Mucosa of stomach (tissue), 1 donor: ENCODE results near the gene TMUB1.

Experiments
- H3K27me3 ChIP-seq: one replicate; pipeline ENCODE4 v1.7.0; 2013; ENCODE audit warnings: mild to moderate bottlenecking, low read length; ENCODE audit not compliant: control insufficient read depth, insufficient read depth
- H3K36me3 ChIP-seq: one replicate; pipeline ENCODE4 v1.7.0; 2013; ENCODE audit warnings: low read length; ENCODE audit not compliant: control insufficient read depth, insufficient read depth
- H3K4me1 ChIP-seq: one replicate; pipeline ENCODE4 v1.7.0; 2013; ENCODE audit warnings: mild to moderate bottlenecking, low read length; ENCODE audit not compliant: control insufficient read depth, insufficient read depth
- H3K4me3 ChIP-seq: one replicate; pipeline ENCODE4 v1.7.0; 2013; ENCODE audit warnings: low read length
- H3K9ac ChIP-seq: one replicate; pipeline ENCODE4 v1.7.0; 2013; ENCODE audit warnings: mild to moderate bottlenecking, low read length, moderate library complexity
- H3K9me3 ChIP-seq: one replicate; pipeline ENCODE4 v1.7.0; 2013; ENCODE audit warnings: mild to moderate bottlenecking, low read length, moderate library complexity; ENCODE audit not compliant: control insufficient read depth
- donor health status: Pancreatic carcinoma.

The TMUB1 gene

DNA sequence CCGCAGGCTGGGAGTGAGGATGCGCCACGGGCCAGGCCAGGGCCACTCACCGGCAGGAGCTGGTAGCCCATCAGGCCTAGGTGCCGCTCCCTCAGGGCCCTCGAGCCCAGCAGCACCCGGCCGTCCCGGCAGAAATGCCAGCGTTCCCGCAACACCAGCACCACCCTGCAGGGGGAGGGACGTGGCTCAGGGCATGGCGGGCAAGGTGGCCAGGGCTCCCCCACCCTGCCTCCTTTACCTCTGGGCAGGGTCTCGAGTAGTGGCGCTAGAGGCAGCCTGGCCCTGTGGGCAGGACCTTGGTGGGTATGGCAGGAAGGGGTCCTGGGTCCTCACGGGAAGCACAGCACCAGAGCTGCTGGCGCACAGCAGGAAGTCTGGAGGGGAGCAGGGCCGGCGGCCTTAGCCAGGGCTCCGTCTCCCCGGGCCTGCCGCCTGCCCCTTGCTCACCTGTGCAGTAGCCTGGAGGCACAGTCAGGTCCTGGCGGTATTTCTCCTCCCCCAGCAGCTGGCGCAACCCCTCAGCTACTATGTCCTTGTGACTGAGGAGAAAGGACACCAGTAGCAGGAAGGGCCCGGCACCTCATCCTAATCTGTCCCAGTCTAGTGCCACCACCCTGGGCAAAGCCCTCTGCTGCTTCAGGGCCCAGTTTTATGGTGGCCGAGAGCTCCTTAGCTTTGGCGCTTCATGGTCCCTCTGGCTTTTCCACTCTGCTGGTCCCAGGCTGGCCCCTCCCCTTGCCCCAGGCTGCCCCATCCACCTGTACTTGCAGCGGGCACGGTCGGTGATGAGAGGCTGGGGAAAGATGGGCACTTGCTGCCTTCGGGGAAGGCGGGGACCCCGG, 6.2 kb downstream of the TMUB1 start:
- Histone ChIP-seq H3K4me1 (peaks cover 38% of the 10 kb centered on the region), H3K9me3 (no peaks in the 10 kb centered on the region), H3K9ac (no peak overlapping the region), H3K36me3 (peaks cover 11% of the 10 kb centered on the region), H3K27me3 (no peaks in the 10 kb centered on the region), H3K4me3 (no peak overlapping the region)

DNA sequence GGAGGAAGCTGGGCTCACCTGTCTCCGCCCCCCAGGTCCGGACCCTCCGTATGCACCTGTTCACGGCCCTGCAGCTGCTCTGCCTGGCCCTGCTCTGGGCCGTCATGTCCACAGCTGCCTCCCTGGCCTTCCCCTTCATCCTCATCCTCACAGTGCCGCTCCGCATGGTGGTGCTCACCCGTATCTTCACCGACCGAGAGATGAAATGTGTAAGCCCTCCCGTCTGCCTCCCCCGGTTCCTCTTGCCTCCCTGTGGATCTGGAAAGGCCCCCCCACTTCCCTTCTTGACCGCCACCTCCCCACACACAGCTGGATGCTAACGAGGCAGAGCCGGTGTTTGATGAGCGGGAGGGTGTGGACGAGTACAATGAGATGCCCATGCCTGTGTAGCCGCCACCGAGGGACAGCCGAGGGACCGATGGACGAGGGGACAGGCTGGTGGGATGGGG, 7.3 kb downstream of the TMUB1 start:
- Histone ChIP-seq H3K27me3 (no peaks in the 10 kb centered on the region), H3K9ac (no peak overlapping the region), H3K36me3 (peaks cover 11% of the 10 kb centered on the region), H3K9me3 (no peaks in the 10 kb centered on the region), H3K4me1 (peaks cover 27% of the 10 kb centered on the region), H3K4me3 (no peak overlapping the region)

DNA sequence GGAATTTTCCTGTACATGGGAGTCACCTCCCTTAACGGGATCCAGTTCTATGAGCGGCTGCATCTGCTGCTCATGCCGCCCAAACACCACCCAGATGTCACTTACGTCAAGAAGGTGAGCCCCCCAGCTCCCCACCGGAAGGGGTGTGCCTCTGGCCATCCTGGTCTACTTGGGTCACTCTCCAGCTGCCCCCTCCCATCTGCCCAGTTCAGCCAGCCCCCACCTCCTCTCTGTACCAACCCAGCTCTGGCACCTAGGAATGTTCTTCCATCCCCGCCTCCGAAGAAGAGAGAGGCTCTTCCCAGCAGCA, 7.7 kb downstream of the TMUB1 start:
- H3K36me3 ChIP-seq: peaks cover 11% of the 10 kb centered on the region
- H3K9ac ChIP-seq: no peak overlapping the region
- H3K4me1 ChIP-seq: peaks cover 24% of the 10 kb centered on the region
- no peaks in the 10 kb centered on the region for H3K27me3 ChIP-seq
- H3K4me3 ChIP-seq: no peak overlapping the region
- H3K9me3 ChIP-seq: no peaks in the 10 kb centered on the region

DNA sequence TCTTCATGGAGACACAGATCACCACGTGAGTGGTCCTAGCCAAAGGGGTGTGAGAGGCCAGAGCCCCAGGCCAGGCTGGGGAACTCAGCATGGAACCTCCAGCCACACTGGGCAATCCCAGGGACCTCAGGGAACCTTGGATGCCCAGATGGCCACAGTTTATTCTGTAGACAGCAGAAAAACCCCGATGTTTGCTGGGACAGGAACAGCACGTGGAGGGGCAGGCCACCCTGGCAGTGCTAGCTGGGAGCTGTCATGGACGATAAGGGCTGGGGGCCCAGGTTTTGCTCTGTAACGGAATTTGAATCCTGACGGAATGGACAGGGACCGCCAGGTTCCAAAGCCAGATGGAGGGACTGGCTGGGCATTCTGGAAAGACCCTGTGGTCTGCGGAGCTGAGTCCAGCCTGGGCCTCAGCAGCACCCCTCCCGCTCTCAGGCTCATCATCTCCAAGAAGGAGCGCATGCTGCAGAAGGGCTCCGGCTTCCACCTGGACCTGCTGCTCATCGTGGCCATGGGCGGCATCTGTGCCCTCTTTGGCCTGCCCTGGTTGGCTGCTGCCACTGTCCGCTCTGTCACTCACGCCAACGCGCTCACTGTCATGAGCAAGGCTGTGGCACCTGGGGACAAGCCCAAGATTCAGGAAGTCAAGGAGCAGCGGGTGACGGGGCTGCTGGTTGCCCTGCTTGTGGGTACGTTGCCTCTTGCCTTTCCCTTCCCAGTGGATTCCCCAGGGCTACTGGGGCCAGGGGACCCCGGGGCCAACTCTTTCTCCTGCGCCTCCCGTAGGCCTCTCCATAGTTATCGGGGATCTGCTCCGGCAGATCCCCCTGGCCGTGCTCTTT, 8.3 kb downstream of the TMUB1 start:
- H3K9ac ChIP-seq: no peak overlapping the region
- no peaks in the 10 kb centered on the region for H3K9me3 ChIP-seq
- H3K4me1 ChIP-seq: peaks cover 23% of the 10 kb centered on the region
- peaks cover 11% of the 10 kb centered on the region for H3K36me3 ChIP-seq
- no peak overlapping the region for H3K4me3 ChIP-seq
- H3K27me3 ChIP-seq: no peaks in the 10 kb centered on the region

DNA sequence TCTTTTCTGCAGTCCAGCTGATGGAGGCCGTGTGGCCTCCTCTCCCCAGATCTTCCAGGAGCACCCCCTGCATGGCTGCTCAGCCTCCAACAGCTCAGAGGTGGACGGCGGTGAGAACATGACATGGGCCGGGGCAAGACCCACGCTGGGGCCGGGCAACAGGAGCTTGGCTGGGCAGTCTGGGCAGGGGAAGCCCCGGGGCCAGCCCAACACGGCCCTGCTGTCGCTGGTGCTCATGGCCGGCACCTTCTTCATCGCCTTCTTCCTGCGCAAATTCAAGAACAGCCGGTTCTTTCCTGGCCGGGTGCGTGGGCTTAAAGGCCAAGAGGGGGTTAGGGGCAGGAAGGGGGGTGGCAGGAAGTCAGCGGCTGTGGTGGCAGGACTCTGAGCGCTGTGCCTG, 9.3 kb downstream of the TMUB1 start:
- Histone ChIP-seq H3K36me3 (peaks cover 11% of the 10 kb centered on the region), H3K9ac (no peak overlapping the region)

DNA sequence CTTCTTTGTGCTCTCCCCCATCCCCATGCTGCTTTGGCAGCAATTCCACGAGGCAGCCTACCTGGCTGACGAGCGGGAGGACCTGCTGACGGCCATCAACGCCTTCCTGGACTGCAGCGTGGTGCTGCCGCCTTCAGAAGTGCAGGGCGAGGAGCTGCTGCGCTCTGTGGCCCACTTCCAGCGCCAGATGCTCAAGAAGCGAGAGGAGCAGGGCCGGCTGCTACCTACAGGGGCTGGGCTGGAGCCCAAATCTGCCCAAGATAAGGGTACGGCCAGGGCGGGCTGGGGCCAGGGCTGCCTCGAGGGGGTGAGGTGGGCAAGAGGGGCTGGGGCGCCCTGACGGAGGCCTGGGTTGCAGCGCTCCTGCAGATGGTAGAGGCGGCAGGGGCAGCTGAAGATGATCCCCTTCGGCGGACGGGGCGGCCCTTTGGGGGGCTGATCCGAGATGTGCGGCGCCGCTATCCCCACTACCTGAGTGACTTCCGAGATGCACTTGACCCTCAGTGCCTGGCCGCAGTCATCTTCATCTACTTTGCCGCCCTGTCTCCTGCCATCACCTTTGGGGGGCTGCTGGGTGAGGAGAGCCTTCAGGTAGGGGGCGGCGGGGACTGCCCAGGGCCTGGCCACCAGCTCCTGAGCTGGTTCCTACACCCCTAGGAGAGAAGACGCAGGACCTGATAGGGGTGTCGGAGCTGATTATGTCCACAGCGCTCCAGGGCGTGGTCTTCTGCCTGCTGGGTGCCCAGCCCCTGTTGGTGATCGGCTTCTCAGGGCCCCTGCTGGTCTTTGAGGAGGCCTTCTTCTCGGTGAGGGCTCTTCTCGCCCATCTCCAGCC, 12.0 kb downstream of the TMUB1 start:
- no peaks in the 10 kb centered on the region for H3K27me3 ChIP-seq
- peaks cover 15% of the 10 kb centered on the region for H3K36me3 ChIP-seq
- no peaks in the 10 kb centered on the region for H3K4me1 ChIP-seq
- H3K9ac ChIP-seq: no peak overlapping the region
- no peaks in the 10 kb centered on the region for H3K9me3 ChIP-seq
- H3K4me3 ChIP-seq: no peak overlapping the region

More for the DNA sequence above, 9.3 kb downstream of the TMUB1 start:
- H3K4me1 ChIP-seq: peaks cover 14% of the 10 kb centered on the region
- no peaks in the 10 kb centered on the region for H3K27me3 ChIP-seq
- no peak overlapping the region for H3K4me3 ChIP-seq
- no peaks in the 10 kb centered on the region for H3K9me3 ChIP-seq

DNA sequence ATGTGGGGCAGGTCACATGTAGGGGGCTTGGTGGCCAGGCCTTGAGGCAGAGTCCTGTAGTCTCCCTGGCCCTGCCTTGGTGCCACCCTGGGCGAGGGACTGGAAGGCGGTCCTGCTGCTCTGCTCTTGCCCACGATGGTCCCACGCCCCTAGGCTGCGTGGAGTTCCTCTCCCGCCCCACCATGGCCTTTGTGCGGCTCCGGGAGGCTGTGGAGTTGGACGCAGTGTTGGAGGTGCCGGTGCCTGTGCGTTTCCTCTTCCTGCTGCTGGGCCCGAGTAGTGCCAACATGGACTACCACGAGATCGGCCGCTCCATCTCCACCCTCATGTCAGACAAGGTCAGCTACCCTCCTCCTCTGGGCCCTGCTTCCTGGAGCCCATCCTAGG, 12.7 kb downstream of the TMUB1 start:
- Histone ChIP-seq H3K4me3 (no peak overlapping the region), H3K4me1 (no peaks in the 10 kb centered on the region)

DNA sequence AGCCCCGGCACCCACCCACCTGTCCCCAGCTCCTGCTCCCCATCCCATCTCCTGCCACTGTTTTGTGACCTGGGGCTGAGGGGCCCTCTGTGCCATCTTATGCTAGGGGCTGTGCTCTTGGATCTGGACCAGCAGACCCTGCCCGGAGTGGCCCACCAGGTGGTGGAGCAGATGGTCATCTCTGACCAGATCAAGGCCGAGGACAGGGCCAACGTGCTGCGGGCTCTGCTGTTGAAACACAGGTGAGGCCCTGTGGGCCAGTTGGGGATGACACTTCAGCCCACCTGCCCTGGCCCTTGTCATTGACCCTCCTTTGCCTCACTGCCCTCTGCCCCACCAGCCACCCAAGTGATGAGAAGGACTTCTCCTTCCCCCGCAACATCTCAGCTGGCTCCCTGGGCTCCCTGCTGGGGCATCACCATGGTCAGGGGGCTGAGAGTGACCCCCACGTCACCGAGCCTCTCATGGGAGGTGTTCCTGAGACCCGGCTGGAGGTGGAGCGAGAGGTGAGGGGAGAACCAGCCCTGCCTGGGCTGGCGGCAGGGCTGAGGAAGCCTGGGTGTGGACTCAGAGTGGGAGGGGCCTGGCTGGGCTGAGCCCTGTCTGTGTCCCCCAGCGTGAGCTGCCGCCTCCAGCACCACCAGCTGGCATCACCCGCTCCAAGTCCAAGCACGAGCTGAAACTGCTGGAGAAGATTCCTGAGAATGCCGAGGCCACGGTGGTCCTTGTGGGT, 13.3 kb downstream of the TMUB1 start:
- H3K4me1 ChIP-seq: no peaks in the 10 kb centered on the region
- peaks cover 16% of the 10 kb centered on the region for H3K36me3 ChIP-seq
- no peaks in the 10 kb centered on the region for H3K27me3 ChIP-seq
- H3K4me3 ChIP-seq: no peak overlapping the region
- H3K9ac ChIP-seq: no peak overlapping the region
- H3K9me3 ChIP-seq: no peaks in the 10 kb centered on the region

More for the DNA sequence above, 12.7 kb downstream of the TMUB1 start:
- Histone ChIP-seq H3K27me3 (no peaks in the 10 kb centered on the region), H3K36me3 (peaks cover 16% of the 10 kb centered on the region), H3K9me3 (no peaks in the 10 kb centered on the region), H3K9ac (no peak overlapping the region)

DNA sequence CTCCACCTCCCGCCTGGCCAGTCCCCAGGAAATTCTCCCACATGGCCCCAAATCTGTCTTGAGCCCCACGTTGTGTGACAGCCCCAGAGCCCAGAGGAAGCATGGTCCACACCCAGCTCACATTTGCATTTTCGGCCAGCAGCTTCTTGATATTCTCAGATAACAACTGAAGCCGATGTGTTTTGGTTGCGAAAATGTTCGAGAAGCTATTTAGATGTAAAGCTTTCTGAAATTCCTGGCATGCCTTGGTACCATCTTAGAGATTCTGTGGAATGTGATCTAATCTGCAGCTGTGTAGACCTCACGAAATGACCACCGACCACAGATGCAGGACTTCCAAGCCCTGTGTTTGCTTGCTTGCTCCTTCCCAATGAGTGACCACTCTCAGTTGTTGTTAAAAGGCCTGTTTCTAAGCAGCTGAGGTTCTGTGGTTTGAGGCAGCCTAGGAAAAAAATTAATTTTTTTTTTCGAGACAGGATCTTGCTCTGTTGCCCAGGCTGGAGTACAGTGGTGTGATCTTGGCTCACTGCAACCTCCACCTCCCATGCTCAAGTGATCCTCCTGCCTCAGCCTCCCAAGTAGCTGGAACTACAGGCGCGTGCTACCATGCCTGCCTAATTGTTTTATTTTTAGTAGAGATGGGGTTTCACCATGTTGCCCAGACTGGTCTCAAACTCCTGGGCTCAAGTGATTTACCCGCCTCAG, 15.1 kb downstream of the TMUB1 start:
- Histone ChIP-seq H3K4me1 (peaks cover 4% of the 10 kb centered on the region), H3K9ac (no peak overlapping the region), H3K27me3 (no peaks in the 10 kb centered on the region), H3K4me3 (no peak overlapping the region), H3K36me3 (peaks cover 16% of the 10 kb centered on the region), H3K9me3 (no peaks in the 10 kb centered on the region)

DNA sequence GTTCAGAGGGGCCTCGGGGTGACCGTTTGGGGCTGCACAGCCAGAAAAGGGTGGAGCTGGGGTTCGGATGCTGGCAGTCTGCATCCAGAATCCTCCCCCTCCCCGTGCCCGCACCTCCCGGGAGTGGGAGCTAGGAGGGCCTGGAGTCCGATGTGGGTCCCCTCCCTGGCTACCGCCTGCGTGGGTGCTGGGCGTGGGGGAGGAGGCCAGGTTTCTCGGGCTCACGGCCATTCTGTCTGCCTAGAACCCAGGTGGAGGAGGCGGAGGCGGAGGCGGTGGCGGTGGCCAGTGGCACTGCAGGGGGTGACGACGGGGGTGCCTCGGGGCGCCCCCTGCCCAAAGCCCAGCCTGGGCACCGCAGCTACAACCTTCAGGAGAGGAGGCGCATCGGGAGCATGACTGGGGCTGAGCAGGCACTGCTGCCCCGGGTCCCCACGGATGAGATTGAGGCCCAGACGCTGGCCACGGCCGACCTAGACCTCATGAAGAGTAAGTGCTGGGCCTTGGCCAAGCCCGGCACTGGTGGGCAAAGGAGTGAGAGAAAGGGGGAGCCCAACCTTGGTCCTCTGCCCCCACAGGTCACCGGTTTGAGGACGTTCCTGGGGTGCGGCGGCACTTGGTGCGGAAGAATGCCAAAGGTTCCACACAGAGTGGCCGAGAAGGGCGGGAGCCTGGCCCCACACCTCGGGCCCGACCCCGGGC, 16.9 kb downstream of the TMUB1 start:
- H3K4me1 ChIP-seq: peaks cover 19% of the 10 kb centered on the region
- H3K9ac ChIP-seq: no peak overlapping the region
- no peak overlapping the region for H3K4me3 ChIP-seq
- peaks cover 16% of the 10 kb centered on the region for H3K36me3 ChIP-seq
- H3K9me3 ChIP-seq: no peaks in the 10 kb centered on the region
- H3K27me3 ChIP-seq: no peaks in the 10 kb centered on the region
